Measurements from ENCODE around the gene FARS2. TPM values are rescaled to one million over a fixed set of nuclear protein-coding genes. Genes with fewer than 3 reads are reported as not detected.

FARS2 gene
- polyA plus RNA-seq, 1 donor from 2014 or later: 11.9 TPM

GRCh38 chr6:5814901-5815300 lies 553.6 kb downstream of the FARS2 start:
- no peaks in the 10 kb centered on the region for H3K9me2 ChIP-seq (ENCODE audit: insufficient read depth, low read length)
- no peak overlapping the region for H3K4me3 ChIP-seq (ENCODE audit: low read length)
- H3K36me3 ChIP-seq (ENCODE audit: insufficient read depth, low read length): no peaks in the 10 kb centered on the region
- no peak overlapping the region for H3K9ac ChIP-seq (ENCODE audit: low read length)
- no peaks in the 10 kb centered on the region for H3K79me2 ChIP-seq (replicated peaks; ENCODE audit: insufficient read depth, low read length)
- H2AFZ ChIP-seq (ENCODE audit: low read depth, low read length): no peak overlapping the region
- no peaks in the 10 kb centered on the region for H3F3A ChIP-seq (ENCODE audit: insufficient read depth, low read length, poor library complexity, severe bottlenecking)
- no peaks in the 10 kb centered on the region for H3K27me3 ChIP-seq (ENCODE audit: insufficient read depth, low read depth, low read length)
- H3K27ac ChIP-seq (ENCODE audit: low read length): no peak overlapping the region
- TF ChIP-seq EZH2 (IDR thresholded peaks at IDR 0.05; ENCODE audit: borderline replicate concordance, insufficient read depth, low read length, poor library complexity, severe bottlenecking) (no peak), POLR2AphosphoS5 (IDR thresholded peaks at IDR 0.05) (no peak), REST (IDR thresholded peaks at IDR 0.05; ENCODE audit: borderline replicate concordance) (no peak), SMC3 (conservative IDR thresholded peaks at IDR 0.05; ENCODE audit: poor library complexity) (no peak), RAD21 (conservative IDR thresholded peaks at IDR 0.05) (no peak), EP300 (conservative IDR thresholded peaks at IDR 0.05; ENCODE audit: poor library complexity, severe bottlenecking) (no peak)
- no peak overlapping the region for H3K4me2 ChIP-seq (ENCODE audit: low read length)
- H4K20me1 ChIP-seq (ENCODE audit: insufficient read depth): no peaks in the 10 kb centered on the region
- no peaks in the 10 kb centered on the region for H3K9me3 ChIP-seq (ENCODE audit: low read length)

GRCh38 chr6:5817869-5818268 lies 556.6 kb downstream of the FARS2 start:
- Histone ChIP-seq H3K4me2 (ENCODE audit: low read length) (no peak overlapping the region), H4K20me1 (ENCODE audit: insufficient read depth) (no peaks in the 10 kb centered on the region), H3K79me2 (replicated peaks; ENCODE audit: insufficient read depth, low read length) (no peaks in the 10 kb centered on the region)

More at GRCh38 chr6:5817869-5818268, 556.6 kb downstream of the FARS2 start:
- no peak overlapping the region for H3K4me3 ChIP-seq (ENCODE audit: low read length)
- no peak overlapping the region for H2AFZ ChIP-seq (ENCODE audit: low read depth, low read length)
- H3K27ac ChIP-seq (ENCODE audit: low read length): no peak overlapping the region
- H3K36me3 ChIP-seq (ENCODE audit: insufficient read depth, low read length): no peaks in the 10 kb centered on the region
- TF ChIP-seq EZH2 (IDR thresholded peaks at IDR 0.05; ENCODE audit: borderline replicate concordance, insufficient read depth, low read length, poor library complexity, severe bottlenecking): no peak
- no peak for TF ChIP-seq EP300 (conservative IDR thresholded peaks at IDR 0.05; ENCODE audit: poor library complexity, severe bottlenecking)
- no peak for TF ChIP-seq SMC3 (conservative IDR thresholded peaks at IDR 0.05; ENCODE audit: poor library complexity)
- no peak for TF ChIP-seq CTCF (IDR thresholded peaks at IDR 0.05; ENCODE audit: poor library complexity, severe bottlenecking)
- no peak for TF ChIP-seq MXI1 (conservative IDR thresholded peaks at IDR 0.05; ENCODE audit: poor library complexity, severe bottlenecking)
- TF ChIP-seq POLR2AphosphoS5 (IDR thresholded peaks at IDR 0.05): no peak
- TF ChIP-seq TAF1 (IDR thresholded peaks at IDR 0.05; ENCODE audit: low read depth): no peak
- no peak for TF ChIP-seq RAD21 (conservative IDR thresholded peaks at IDR 0.05)
- no peak for TF ChIP-seq REST (IDR thresholded peaks at IDR 0.05; ENCODE audit: borderline replicate concordance)
- no peaks in the 10 kb centered on the region for H3F3A ChIP-seq (ENCODE audit: insufficient read depth, low read length, poor library complexity, severe bottlenecking)
- H3K9me2 ChIP-seq (ENCODE audit: insufficient read depth, low read length): no peaks in the 10 kb centered on the region
- no peaks in the 10 kb centered on the region for H3K9me3 ChIP-seq (ENCODE audit: low read length)
- no peak overlapping the region for H3K9ac ChIP-seq (ENCODE audit: low read length)
- no peaks in the 10 kb centered on the region for H3K27me3 ChIP-seq (ENCODE audit: insufficient read depth, low read depth, low read length)
